Stomach (tissue), 9 donors: ENCODE measurements around the gene NPAS2. TPM values are rescaled to one million over a fixed set of nuclear protein-coding genes. Genes with fewer than 3 reads are reported as not detected.
A peak's percentile ranks its signal among the peaks of the same experiment; 100 is the strongest.

Source experiments
- DNase-seq, 2 donors: peaks; one replicate each; pipeline versions ENCODE4 v3.0.0 to v3.0.0-alpha.2; 2013 to 2019
- H3K27ac ChIP-seq, 5 donors: fragments of 200-600 bp in 4 of 5; sonication (generic) in 4 of 5; one replicate each; pipeline ENCODE4 v1.5.1; 2013 to 2019; ENCODE audit warnings: mild to moderate bottlenecking in 1 of 5, moderate library complexity in 1 of 5
- H3K27me3 ChIP-seq, 3 donors: fragments of 200-600 bp; sonication (generic); one replicate each; pipeline ENCODE4 v1.5.1; 2017 to 2019; ENCODE audit warnings: mixed run types in 1 of 3
- H3K36me3 ChIP-seq, 4 donors: fragments of 200-600 bp; sonication (generic); 1 replicate in 3 of 4; 2 replicates in 1 of 4; pipeline ENCODE4 v1.5.1; 2016 to 2019
- H3K4me1 ChIP-seq, 4 donors: fragments of 200-600 bp; sonication (generic); one replicate each; pipeline ENCODE4 v1.5.1; 2016 to 2019
- H3K4me3 ChIP-seq, 4 donors: fragments of 200-600 bp; sonication (generic) in 3 of 4; one replicate each; pipeline ENCODE4 v1.5.1; 2016 to 2019; ENCODE audit warnings: mild to moderate bottlenecking in 1 of 4
- H3K9me3 ChIP-seq, 4 donors: fragments of 200-600 bp; sonication (generic); one replicate each; pipeline ENCODE4 v1.5.1; 2016 to 2019
- CTCF ChIP-seq, 7 experiments: fragments of 450-650 bp in 4 of 7; fragments of 200-600 bp in 3 of 7; sonication (generic) in 3 of 7; IDR thresholded peaks; one replicate each; pipeline ENCODE4 v1.5.1; 2016 to 2019; ENCODE audit warnings: antibody characterized with exemption in 7 of 7, control low read depth in 2 of 7, mild to moderate bottlenecking in 1 of 7
- EP300 ChIP-seq: sonication (generic); formaldehyde crosslinking; IDR thresholded peaks from one replicate; pipeline ENCODE4 v1.6.1; 2017; ENCODE audit warnings: antibody characterized with exemption
- POLR2A ChIP-seq, 4 donors: fragments of 450-650 bp; IDR thresholded peaks; one replicate each; pipeline ENCODE4 v1.6.1; 2016; ENCODE audit warnings: antibody characterized with exemption in 4 of 4, control low read depth in 2 of 4, mild to moderate bottlenecking in 1 of 4, moderate library complexity in 1 of 4
- POLR2AphosphoS5 ChIP-seq, 3 donors: sonication (generic); formaldehyde crosslinking; IDR thresholded peaks; one replicate each; pipeline ENCODE4 v1.6.1; 2016; ENCODE audit warnings: antibody characterized with exemption in 3 of 3
- WGBS, 5 donors: extraction: QIAGEN DNeasy Blood & Tissue Kit in 3 of 5; methylation state at CpG; one replicate each; pipeline versions ENCODE4 v1.1.5 to v1.1.7; 2013 to 2018; 5-methylcytosine and 5-hydroxymethylcytosine counted together
- intact Hi-C: fragments of 100-400 bp; cut with DNase I; formaldehyde crosslinking; loops from one replicate; pipeline ENCODE4 v1.15.1; 2023; ENCODE audit warnings: low total_unique reads
- polyA plus RNA-seq, 3 donors: library from polyadenylated mRNA; stranded (reverse); fragments of 200-250 nt; gene quantifications; one replicate each; pipeline ENCODE4 v1.2.3, GENCODE V29; 2013
- total RNA-seq, 5 donors: library from RNA; depleted of rRNA; stranded (reverse); fragments of >200 nt; gene quantifications; one replicate each; pipeline versions ENCODE4 v1.1.0 to v1.2.3, GENCODE V29; 2014 to 2016
- donor health status: healthy with polysubstance abuse.
- donor health status: Bipolar disorder and iron deficiency.
- donor health status: healthy.

Gene NPAS2
- total and polyA plus RNA-seq, 8 donors = 13.1 to 148 (median 28.0) TPM

DNA sequence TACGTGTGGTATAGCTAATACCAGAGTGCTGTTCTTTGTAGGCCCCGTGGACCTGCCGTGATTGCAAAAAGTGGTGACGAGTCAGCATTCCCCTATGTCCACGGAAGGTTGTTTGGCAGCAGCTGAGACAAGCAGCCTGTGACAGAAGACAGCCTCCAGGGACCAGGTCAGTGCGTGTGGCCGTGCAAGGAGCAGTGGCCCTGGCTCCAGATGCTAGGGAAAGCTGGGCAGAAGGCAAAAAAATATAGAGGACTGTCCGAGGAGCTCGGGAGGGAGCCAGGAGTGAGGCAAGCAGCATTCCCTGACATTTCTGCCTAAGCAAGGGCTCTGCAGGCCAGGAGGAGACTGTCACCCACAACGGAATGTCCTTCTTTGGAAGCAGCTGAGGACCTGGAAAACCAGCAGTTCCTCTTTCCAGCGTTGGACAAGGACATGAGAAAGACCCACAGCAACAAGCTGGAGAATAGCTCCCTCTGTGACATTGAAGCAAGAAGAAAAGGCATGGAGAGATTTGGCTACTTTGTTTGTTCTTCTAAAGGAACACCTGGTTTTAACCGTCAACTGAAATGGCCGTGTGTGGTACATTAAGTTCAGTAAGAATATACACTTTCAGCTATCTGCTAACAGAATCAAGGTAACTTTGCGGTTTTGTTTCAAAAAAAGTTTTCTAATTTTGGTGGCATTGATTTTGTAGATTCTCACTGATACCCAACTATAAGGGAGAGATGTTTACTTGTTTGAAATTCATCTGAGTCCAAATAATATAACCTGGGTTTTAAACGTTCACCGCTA is 58.3 kb downstream of the NPAS2 start:
- DNase-seq = peak; percentile 27 to 44
- peak overlapping the region; percentile 60 to 80 (median 69) for H3K27ac ChIP-seq
- no peaks in the 10 kb centered on the region for H3K27me3 ChIP-seq
- peaks cover 30 to 73% (median 51%) of the 10 kb centered on the region in 4 donors for H3K4me1 ChIP-seq
- H3K36me3 ChIP-seq = no peaks in the 10 kb centered on the region
- intact Hi-C loops = no loop called here
- 30 to 52% (median 30%) methylated on average over 16 of the region's 16 CpGs for WGBS, 5 donors
- TF ChIP-seq EP300 (no peak), POLR2AphosphoS5 (IDR thresholded peaks at IDR 0.05) (peak in 1 of 3 donors; percentile 17)
- no peak overlapping the region for H3K4me3 ChIP-seq
- H3K9me3 ChIP-seq = no peaks in the 10 kb centered on the region

GRCh38 chr2:100879296-100879695 is 59.4 kb downstream of the NPAS2 start:
- TF ChIP-seq CTCF (IDR thresholded peaks at IDR 0.05) = no peak
- DNase-seq = no peak
- Histone ChIP-seq H3K9me3 (no peaks in the 10 kb centered on the region), H3K4me1 (peaks cover 38 to 84% (median 61%) of the 10 kb centered on the region in 4 donors), H3K36me3 (no peaks in the 10 kb centered on the region), H3K27me3 (no peaks in the 10 kb centered on the region), H3K27ac (peak overlapping the region in 1 of 5 donors; percentile 80), H3K4me3 (no peak overlapping the region)
- intact Hi-C loops = no loop called here
- WGBS, 5 donors = 28 to 59% (median 50%) methylated on average over 3 of the region's 3 CpGs

GRCh38 chr2:100880036-100880435 is 60.1 kb downstream of the NPAS2 start:
- peaks cover 38 to 90% (median 62%) of the 10 kb centered on the region in 4 donors for H3K4me1 ChIP-seq
- intact Hi-C loops = loop anchor here (10.0 kb wide), 1 partner anchor 45 kb away; no protein-coding TSS in a partner anchor
- H3K36me3 ChIP-seq = no peaks in the 10 kb centered on the region
- TF ChIP-seq EP300 (no peak), POLR2AphosphoS5 (IDR thresholded peaks at IDR 0.05) (no peak)
- no peak overlapping the region for H3K4me3 ChIP-seq
- no peaks in the 10 kb centered on the region for H3K27me3 ChIP-seq
- WGBS, 5 donors = 90 to 95% (median 93%) methylated on average over 5 of the region's 5 CpGs
- no peaks in the 10 kb centered on the region for H3K9me3 ChIP-seq
- H3K27ac ChIP-seq = no peak overlapping the region
- no peak for DNase-seq

DNA sequence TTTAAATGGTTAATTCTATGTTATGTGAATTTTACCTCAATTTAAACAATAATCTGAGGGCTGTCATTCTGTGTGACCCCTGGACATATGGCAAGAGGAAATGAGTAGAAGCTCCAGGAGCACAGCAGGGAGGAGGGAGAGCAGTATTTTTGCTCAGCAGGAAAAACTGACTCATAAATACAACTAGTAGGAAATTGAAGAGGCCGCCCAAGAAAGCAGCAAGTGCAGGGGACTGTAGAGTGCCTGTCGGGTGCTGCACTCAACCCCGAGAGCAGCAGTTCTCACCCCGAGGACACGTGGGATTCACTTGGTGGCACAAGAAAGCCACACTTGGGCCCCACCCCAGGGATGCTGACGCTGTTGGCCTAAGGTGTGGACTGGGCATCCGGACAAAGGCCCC is 60.8 kb downstream of the NPAS2 start:
- Histone ChIP-seq H3K9me3 (no peaks in the 10 kb centered on the region), H3K27me3 (no peaks in the 10 kb centered on the region), H3K4me3 (no peak overlapping the region), H3K4me1 (peaks cover 38 to 88% (median 57%) of the 10 kb centered on the region in 4 donors), H3K36me3 (no peaks in the 10 kb centered on the region), H3K27ac (no peak overlapping the region)
- 78 to 91% (median 83%) methylated on average over 7 of the region's 7 CpGs for WGBS, 5 donors
- TF ChIP-seq POLR2A (IDR thresholded peaks at IDR 0.05) (no peak), POLR2AphosphoS5 (IDR thresholded peaks at IDR 0.05) (no peak), EP300 (no peak), CTCF (IDR thresholded peaks at IDR 0.05) (no peak)
- no peak for DNase-seq
- intact Hi-C loops = loop anchor here (10.0 kb wide), 1 partner anchor 46 kb away; no protein-coding TSS in a partner anchor

GRCh38 chr2:100882645-100883613 is 63.0 kb downstream of the NPAS2 start:
- intact Hi-C loops = loop anchor here (10.0 kb wide), 1 partner anchor 48 kb away; no protein-coding TSS in a partner anchor
- DNase-seq = peak; percentile 28 to 63
- no peak overlapping the region for H3K4me3 ChIP-seq
- WGBS, 5 donors = 66 to 74% (median 71%) methylated on average over 10 to 11 of the region's 11 CpGs
- H3K4me1 ChIP-seq = peaks cover 35 to 85% (median 61%) of the 10 kb centered on the region in 4 donors
- H3K36me3 ChIP-seq = no peaks in the 10 kb centered on the region
- TF ChIP-seq POLR2A (IDR thresholded peaks at IDR 0.05) (no peak), POLR2AphosphoS5 (IDR thresholded peaks at IDR 0.05) (peak in 2 of 3 donors; percentile 10 to 28), CTCF (IDR thresholded peaks at IDR 0.05) (no peak), EP300 (no peak)
- no peaks in the 10 kb centered on the region for H3K9me3 ChIP-seq
- H3K27me3 ChIP-seq = no peaks in the 10 kb centered on the region
- H3K27ac ChIP-seq = peak overlapping the region in 4 of 5 donors; percentile 19 to 54 (median 36)
